Mammary epithelial cell (primary cell): ENCODE measurements around the gene TRIM47.

Source experiments
- CTCF ChIP-seq, 2 donors: IDR thresholded peaks in 1 of 2; conservative IDR thresholded peaks in 1 of 2; 2 replicates each; pipeline ENCODE4 v1.5.1; 2011 to 2012; ENCODE audit warnings: inconsistent platforms in 2 of 2, low read length in 2 of 2, mild to moderate bottlenecking in 2 of 2, control low read depth in 1 of 2, low read depth in 1 of 2; ENCODE audit not compliant: insufficient read depth in 1 of 2; ENCODE audit errors: extremely low read depth in 1 of 2
- EZH2 ChIP-seq: IDR thresholded peaks from 2 replicates; pipeline ENCODE4 v1.6.1; 2012; ENCODE audit warnings: low read length, inconsistent platforms, borderline replicate concordance

DNA sequence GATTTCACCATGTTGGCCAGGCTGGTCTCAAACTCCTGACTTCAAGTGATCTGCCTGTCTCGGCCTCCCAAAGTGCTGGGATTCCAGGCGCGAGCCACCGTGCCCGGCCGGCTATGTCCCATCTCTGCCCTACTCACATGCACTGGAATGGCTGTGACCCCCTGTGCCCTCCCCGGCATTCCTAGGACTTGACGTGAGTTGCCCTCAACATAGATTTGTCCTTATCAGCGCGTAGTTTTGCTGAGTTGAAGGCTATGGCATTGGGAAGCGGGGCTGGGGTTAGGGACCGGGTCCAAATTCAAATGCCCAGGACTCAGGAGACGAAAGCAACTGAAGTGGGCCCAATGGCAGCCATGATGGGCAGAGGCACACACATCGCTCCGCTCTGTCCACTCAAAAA, 40.0 kb downstream of the TRIM47 start:
- TF ChIP-seq CTCF (conservative IDR thresholded peaks at IDR 0.05 in 1 of 2, IDR thresholded peaks at IDR 0.05 in 1 of 2; ENCODE audit: extremely low read depth in 1 of 2, insufficient read depth in 1 of 2, low read depth in 1 of 2, low read length in 2 of 2) (no peak), EZH2 (no peak)
